Measurements from ENCODE around the gene NSUN7.

Gene NSUN7

DNA sequence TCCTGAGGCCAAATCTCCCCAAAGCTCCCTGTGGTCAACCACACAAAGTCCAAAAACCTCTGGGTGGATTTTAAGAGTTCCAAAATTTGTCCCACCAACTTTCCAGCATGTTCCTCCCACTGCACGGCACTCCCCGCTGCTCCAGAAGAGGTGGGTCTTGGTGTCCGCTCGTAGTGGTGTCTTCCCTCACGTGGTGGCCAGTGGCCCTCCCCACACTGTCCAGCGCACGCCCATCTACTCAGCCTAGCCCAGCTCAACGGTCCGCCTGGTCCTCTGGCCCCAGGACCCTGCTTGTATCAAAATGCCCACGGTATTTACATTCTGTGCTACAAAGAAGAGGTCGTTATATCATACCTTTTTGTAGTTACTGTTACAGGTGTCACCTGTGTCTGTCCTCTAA, 83.5 kb downstream of the NSUN7 start:
- H3K4me3 ChIP-seq (ENCODE audit: low read length), result no peak overlapping the region
- H3K79me2 ChIP-seq (ENCODE audit: low read length), result no peaks in the 10 kb centered on the region
- H3K4me1 ChIP-seq (ENCODE audit: low read length), result no peaks in the 10 kb centered on the region
- H2AFZ ChIP-seq (ENCODE audit: low read depth, low read length), result no peak overlapping the region
- H3K9ac ChIP-seq (ENCODE audit: low read length), result no peak overlapping the region
- TF ChIP-seq EZH2phosphoT487 (IDR thresholded peaks at IDR 0.05; ENCODE audit: low read depth), result no peak
- TF ChIP-seq, protein P1, sequence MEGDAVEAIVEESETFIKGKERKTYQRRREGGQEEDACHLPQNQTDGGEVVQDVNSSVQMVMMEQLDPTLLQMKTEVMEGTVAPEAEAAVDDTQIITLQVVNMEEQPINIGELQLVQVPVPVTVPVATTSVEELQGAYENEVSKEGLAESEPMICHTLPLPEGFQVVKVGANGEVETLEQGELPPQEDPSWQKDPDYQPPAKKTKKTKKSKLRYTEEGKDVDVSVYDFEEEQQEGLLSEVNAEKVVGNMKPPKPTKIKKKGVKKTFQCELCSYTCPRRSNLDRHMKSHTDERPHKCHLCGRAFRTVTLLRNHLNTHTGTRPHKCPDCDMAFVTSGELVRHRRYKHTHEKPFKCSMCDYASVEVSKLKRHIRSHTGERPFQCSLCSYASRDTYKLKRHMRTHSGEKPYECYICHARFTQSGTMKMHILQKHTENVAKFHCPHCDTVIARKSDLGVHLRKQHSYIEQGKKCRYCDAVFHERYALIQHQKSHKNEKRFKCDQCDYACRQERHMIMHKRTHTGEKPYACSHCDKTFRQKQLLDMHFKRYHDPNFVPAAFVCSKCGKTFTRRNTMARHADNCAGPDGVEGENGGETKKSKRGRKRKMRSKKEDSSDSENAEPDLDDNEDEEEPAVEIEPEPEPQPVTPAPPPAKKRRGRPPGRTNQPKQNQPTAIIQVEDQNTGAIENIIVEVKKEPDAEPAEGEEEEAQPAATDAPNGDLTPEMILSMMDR (IDR thresholded peaks at IDR 0.05; ENCODE audit: low read depth, low read length), result no peak
- H3K9me3 ChIP-seq (ENCODE audit: insufficient read depth, low read length), result no peaks in the 10 kb centered on the region
- peaks cover 11% of the 10 kb centered on the region for H3K36me3 ChIP-seq (replicated peaks; ENCODE audit: low read depth, low read length)
- H3K4me2 ChIP-seq (ENCODE audit: low read length), result no peak overlapping the region
- H3K27me3 ChIP-seq (ENCODE audit: low read depth, low read length), result no peaks in the 10 kb centered on the region
- H4K20me1 ChIP-seq (ENCODE audit: insufficient read depth, low read length), result no peaks in the 10 kb centered on the region
- H3K27ac ChIP-seq (ENCODE audit: low read length), result no peak overlapping the region

GRCh38 chr4:40837094-40837870, 87.5 kb downstream of the NSUN7 start:
- no peaks in the 10 kb centered on the region for H3K27me3 ChIP-seq (ENCODE audit: low read depth, low read length)
- H3K9me3 ChIP-seq (ENCODE audit: insufficient read depth, low read length), result no peaks in the 10 kb centered on the region
- no peak overlapping the region for H3K27ac ChIP-seq (ENCODE audit: low read length)
- H3K4me2 ChIP-seq (ENCODE audit: low read length), result no peak overlapping the region
- TF ChIP-seq, protein P1 (IDR thresholded peaks at IDR 0.05; ENCODE audit: low read depth, low read length), result no peak
- TF ChIP-seq EZH2phosphoT487 (IDR thresholded peaks at IDR 0.05; ENCODE audit: low read depth), result no peak
- no peaks in the 10 kb centered on the region for H3K79me2 ChIP-seq (ENCODE audit: low read length)
- H3K4me1 ChIP-seq (ENCODE audit: low read length), result peaks cover 16% of the 10 kb centered on the region
- no peak overlapping the region for H2AFZ ChIP-seq (ENCODE audit: low read depth, low read length)
- H4K20me1 ChIP-seq (ENCODE audit: insufficient read depth, low read length), result 0 out of 2 replicates have a peak, but pooled peaks cover 3% of the 10 kb centered on the region
- H3K9ac ChIP-seq (ENCODE audit: low read length), result no peak overlapping the region
- no peaks in the 10 kb centered on the region for H3K36me3 ChIP-seq (replicated peaks; ENCODE audit: low read depth, low read length)
- H3K4me3 ChIP-seq (ENCODE audit: low read length), result no peak overlapping the region

- peaks cover 16% of the 10 kb centered on the region for H3K4me1 ChIP-seq (ENCODE audit: low read length)
- H4K20me1 ChIP-seq (ENCODE audit: insufficient read depth, low read length), result 0 out of 2 replicates have a peak, but pooled peaks cover 3% of the 10 kb centered on the region
- no peaks in the 10 kb centered on the region for H3K27me3 ChIP-seq (ENCODE audit: low read depth, low read length)
These were observed 89.0 kb downstream of the NSUN7 start for GRCh38 chr4:40838742-40839141.

More at GRCh38 chr4:40838742-40839141, 89.0 kb downstream of the NSUN7 start:
- H3K4me2 ChIP-seq (ENCODE audit: low read length), result no peak overlapping the region
- H2AFZ ChIP-seq (ENCODE audit: low read depth, low read length), result no peak overlapping the region
- no peak overlapping the region for H3K27ac ChIP-seq (ENCODE audit: low read length)
- no peaks in the 10 kb centered on the region for H3K79me2 ChIP-seq (ENCODE audit: low read length)
- TF ChIP-seq, protein P1 (IDR thresholded peaks at IDR 0.05; ENCODE audit: low read depth, low read length), result no peak
- TF ChIP-seq EZH2phosphoT487 (IDR thresholded peaks at IDR 0.05; ENCODE audit: low read depth), result no peak
- no peak overlapping the region for H3K4me3 ChIP-seq (ENCODE audit: low read length)
- no peaks in the 10 kb centered on the region for H3K36me3 ChIP-seq (replicated peaks; ENCODE audit: low read depth, low read length)
- no peaks in the 10 kb centered on the region for H3K9me3 ChIP-seq (ENCODE audit: insufficient read depth, low read length)
- H3K9ac ChIP-seq (ENCODE audit: low read length), result no peak overlapping the region

Measured in OCI-LY3 (cell line).